ENCODE results near the gene PSMC3IP.
"Not testable (repeated sequence)": the region's sequence is repeated elsewhere in the genome, so short reads cannot be mapped to it uniquely, and the experiment has no call there.

DNA sequence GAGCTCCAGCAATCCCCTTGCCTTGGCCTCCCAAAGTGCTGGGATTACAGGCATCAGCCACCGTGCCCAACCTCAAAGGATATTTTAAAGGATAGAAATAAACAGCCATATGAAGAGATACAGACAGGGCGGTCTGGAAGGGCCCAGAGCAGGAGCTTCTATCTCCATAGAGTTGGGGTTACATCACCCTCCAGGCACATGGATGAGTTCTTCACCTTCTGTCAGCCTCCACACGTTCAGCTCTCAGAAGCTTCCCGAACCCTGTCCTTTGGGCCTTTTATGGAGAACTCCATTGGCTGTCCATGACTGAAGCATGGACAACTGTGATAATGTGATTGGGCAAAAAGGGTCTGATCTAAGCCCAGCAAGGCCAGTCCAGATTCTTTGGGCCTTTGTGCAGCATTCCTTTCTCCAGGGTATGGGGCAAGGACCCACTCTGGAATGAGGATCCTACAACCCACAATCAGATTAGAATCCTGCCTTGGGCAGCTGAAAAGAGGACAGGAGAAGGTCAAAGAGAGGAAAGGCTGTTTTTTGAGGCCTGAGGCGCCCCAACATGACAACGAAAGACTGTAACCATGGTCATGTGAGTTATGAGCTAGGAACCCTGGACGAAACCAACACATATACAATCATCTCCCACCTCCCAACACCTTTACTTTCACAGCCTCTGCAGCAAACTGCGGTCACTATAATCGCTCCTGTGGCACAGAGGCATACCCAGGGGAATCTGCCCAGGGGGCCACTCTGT lies 31.6 kb downstream of the PSMC3IP start:
- TF ChIP-seq, protein P1, sequence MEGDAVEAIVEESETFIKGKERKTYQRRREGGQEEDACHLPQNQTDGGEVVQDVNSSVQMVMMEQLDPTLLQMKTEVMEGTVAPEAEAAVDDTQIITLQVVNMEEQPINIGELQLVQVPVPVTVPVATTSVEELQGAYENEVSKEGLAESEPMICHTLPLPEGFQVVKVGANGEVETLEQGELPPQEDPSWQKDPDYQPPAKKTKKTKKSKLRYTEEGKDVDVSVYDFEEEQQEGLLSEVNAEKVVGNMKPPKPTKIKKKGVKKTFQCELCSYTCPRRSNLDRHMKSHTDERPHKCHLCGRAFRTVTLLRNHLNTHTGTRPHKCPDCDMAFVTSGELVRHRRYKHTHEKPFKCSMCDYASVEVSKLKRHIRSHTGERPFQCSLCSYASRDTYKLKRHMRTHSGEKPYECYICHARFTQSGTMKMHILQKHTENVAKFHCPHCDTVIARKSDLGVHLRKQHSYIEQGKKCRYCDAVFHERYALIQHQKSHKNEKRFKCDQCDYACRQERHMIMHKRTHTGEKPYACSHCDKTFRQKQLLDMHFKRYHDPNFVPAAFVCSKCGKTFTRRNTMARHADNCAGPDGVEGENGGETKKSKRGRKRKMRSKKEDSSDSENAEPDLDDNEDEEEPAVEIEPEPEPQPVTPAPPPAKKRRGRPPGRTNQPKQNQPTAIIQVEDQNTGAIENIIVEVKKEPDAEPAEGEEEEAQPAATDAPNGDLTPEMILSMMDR (conservative IDR thresholded peaks at IDR 0.05; ENCODE audit: low read depth, low read length) = not testable (repeated sequence)
- not testable (repeated sequence) for TF ChIP-seq BHLHE40 (IDR thresholded peaks at IDR 0.05; ENCODE audit: low read depth, low read length); MXI1 (IDR thresholded peaks at IDR 0.05; ENCODE audit: borderline replicate concordance, low read depth, low read length); POLR2A (IDR thresholded peaks at IDR 0.05; ENCODE audit: low read depth, low read length); SMC3 (IDR thresholded peaks at IDR 0.05; ENCODE audit: low read depth, low read length); RAD21 (IDR thresholded peaks at IDR 0.05; ENCODE audit: low read length); RFX5 (IDR thresholded peaks at IDR 0.05; ENCODE audit: low read depth, low read length)
- TF ChIP-seq, protein P2, sequence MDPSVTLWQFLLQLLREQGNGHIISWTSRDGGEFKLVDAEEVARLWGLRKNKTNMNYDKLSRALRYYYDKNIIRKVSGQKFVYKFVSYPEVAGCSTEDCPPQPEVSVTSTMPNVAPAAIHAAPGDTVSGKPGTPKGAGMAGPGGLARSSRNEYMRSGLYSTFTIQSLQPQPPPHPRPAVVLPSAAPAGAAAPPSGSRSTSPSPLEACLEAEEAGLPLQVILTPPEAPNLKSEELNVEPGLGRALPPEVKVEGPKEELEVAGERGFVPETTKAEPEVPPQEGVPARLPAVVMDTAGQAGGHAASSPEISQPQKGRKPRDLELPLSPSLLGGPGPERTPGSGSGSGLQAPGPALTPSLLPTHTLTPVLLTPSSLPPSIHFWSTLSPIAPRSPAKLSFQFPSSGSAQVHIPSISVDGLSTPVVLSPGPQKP (IDR thresholded peaks at IDR 0.05; ENCODE audit: borderline replicate concordance, low read depth, low read length) = not testable (repeated sequence)
